Measurements from ENCODE around the gene RALGPS1.

RALGPS1 gene

GRCh38 chr9:127032256-127032655 lies 117.7 kb downstream of the RALGPS1 start:
- Histone ChIP-seq H3K9me3 (ENCODE audit: control insufficient read depth, insufficient read depth, low read depth, low read length) (no peaks in the 10 kb centered on the region), H3K27ac (ENCODE audit: extremely low read depth, low read depth, low read length) (no peak overlapping the region), H3K4me1 (ENCODE audit: control insufficient read depth, insufficient read depth, low read length) (no peaks in the 10 kb centered on the region), H3K4me3 (ENCODE audit: low read depth, low read length) (no peak overlapping the region), H3K36me3 (ENCODE audit: control insufficient read depth in 2 of 2, insufficient read depth in 1 of 2, low read length in 2 of 2) (no peaks in the 10 kb centered on the region)
- CTCF ChIA-PET = no interaction called here
- POLR2A ChIA-PET = no interaction called here
- no peak for TF ChIP-seq ZEB2 (tag by site-specific recombination; IDR thresholded peaks at IDR 0.05)
- TF ChIP-seq ZNF391 (tag by site-specific recombination; IDR thresholded peaks at IDR 0.05; ENCODE audit: borderline replicate concordance, low read depth) = no peak
- no peak for TF ChIP-seq PRDM4 (tag by site-specific recombination; IDR thresholded peaks at IDR 0.05)
- no peak for TF ChIP-seq ZNF26 (tag by site-specific recombination; IDR thresholded peaks at IDR 0.05)
- TF ChIP-seq ZNF335 (tag by site-specific recombination; conservative IDR thresholded peaks at IDR 0.05) = no peak
- no peak for TF ChIP-seq YY2 (tag by site-specific recombination; IDR thresholded peaks at IDR 0.05)
- no peak for TF ChIP-seq ZNF521 (tag by site-specific recombination; IDR thresholded peaks at IDR 0.05)
- no peak for TF ChIP-seq ZNF174 (tag by site-specific recombination; IDR thresholded peaks at IDR 0.05)
- TF ChIP-seq ZNF621 (tag by site-specific recombination; IDR thresholded peaks at IDR 0.05) = no peak
- TF ChIP-seq ZNF558 (tag by site-specific recombination; IDR thresholded peaks at IDR 0.05) = no peak
- no peak for TF ChIP-seq OVOL3 (tag by site-specific recombination; IDR thresholded peaks at IDR 0.05)
- TF ChIP-seq ZNF112 (tag by site-specific recombination; IDR thresholded peaks at IDR 0.05) = no peak
- TF ChIP-seq PRDM2 (tag by site-specific recombination; IDR thresholded peaks at IDR 0.05; ENCODE audit: borderline replicate concordance) = no peak
- TF ChIP-seq ZNF544 (tag by site-specific recombination; IDR thresholded peaks at IDR 0.05) = no peak
- TF ChIP-seq ZNF629 (tag by site-specific recombination; IDR thresholded peaks at IDR 0.05) = no peak

GRCh38 chr9:127033061-127033460 lies 118.5 kb downstream of the RALGPS1 start:
- H3K4me1 ChIP-seq (ENCODE audit: control insufficient read depth, insufficient read depth, low read length) = no peaks in the 10 kb centered on the region
- H3K36me3 ChIP-seq (ENCODE audit: control insufficient read depth in 2 of 2, insufficient read depth in 1 of 2, low read length in 2 of 2) = no peaks in the 10 kb centered on the region
- no peak overlapping the region for H3K4me3 ChIP-seq (ENCODE audit: low read depth, low read length)
- no peaks in the 10 kb centered on the region for H3K9me3 ChIP-seq (ENCODE audit: control insufficient read depth, insufficient read depth, low read depth, low read length)
- TF ChIP-seq KLF10 (tag by site-specific recombination; IDR thresholded peaks at IDR 0.05) = no peak
- TF ChIP-seq REST (tag by site-specific recombination; IDR thresholded peaks at IDR 0.05) = 0 out of 2 replicates have a peak, but pooled peaks have one; percentile 5
- H3K27ac ChIP-seq (ENCODE audit: extremely low read depth, low read depth, low read length) = no peak overlapping the region
- CTCF ChIA-PET = interaction anchor here (0.7 to 1.4 kb wide), 2 partner anchors 67 to 93 kb away, joined by 3 to 5 read pairs; no protein-coding TSS in a partner anchor
- POLR2A ChIA-PET = no interaction called here
